Upper lobe of left lung (tissue), 4 donors: ENCODE data around the gene DYSF.

Experiments
- EP300 ChIP-seq, 4 donors: sonication (generic); formaldehyde crosslinking; IDR thresholded peaks; one replicate each; pipeline ENCODE4 v1.5.1; 2017; ENCODE audit warnings: antibody characterized with exemption in 4 of 4, control low read depth in 2 of 4
- TF ChIP-seq, protein P1 (sequence below), 6 experiments: fragments of 450-650 bp in 4 of 6; fragments of 200-600 bp in 2 of 6; sonication (generic) in 2 of 6; IDR thresholded peaks; one replicate each; pipeline ENCODE4 v1.5.1; 2016 to 2019; ENCODE audit warnings: antibody characterized with exemption in 6 of 6

- TF ChIP-seq EP300 (IDR thresholded peaks at IDR 0.05) = no peak
- TF ChIP-seq, protein P1, sequence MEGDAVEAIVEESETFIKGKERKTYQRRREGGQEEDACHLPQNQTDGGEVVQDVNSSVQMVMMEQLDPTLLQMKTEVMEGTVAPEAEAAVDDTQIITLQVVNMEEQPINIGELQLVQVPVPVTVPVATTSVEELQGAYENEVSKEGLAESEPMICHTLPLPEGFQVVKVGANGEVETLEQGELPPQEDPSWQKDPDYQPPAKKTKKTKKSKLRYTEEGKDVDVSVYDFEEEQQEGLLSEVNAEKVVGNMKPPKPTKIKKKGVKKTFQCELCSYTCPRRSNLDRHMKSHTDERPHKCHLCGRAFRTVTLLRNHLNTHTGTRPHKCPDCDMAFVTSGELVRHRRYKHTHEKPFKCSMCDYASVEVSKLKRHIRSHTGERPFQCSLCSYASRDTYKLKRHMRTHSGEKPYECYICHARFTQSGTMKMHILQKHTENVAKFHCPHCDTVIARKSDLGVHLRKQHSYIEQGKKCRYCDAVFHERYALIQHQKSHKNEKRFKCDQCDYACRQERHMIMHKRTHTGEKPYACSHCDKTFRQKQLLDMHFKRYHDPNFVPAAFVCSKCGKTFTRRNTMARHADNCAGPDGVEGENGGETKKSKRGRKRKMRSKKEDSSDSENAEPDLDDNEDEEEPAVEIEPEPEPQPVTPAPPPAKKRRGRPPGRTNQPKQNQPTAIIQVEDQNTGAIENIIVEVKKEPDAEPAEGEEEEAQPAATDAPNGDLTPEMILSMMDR (IDR thresholded peaks at IDR 0.05) = no peak
Observed at GRCh38 chr2:71559828-71560637, 106.7 kb downstream of the DYSF start.
